GM21529 (cell line): ENCODE data around the gene IGF1R.

Experiments used
- ATAC-seq: cut with Tn5 transposase; IDR thresholded peaks from one replicate; pipeline ENCODE4 v1.9.1; 2021; ENCODE audit not compliant: unreplicated experiment

IGF1R gene

DNA sequence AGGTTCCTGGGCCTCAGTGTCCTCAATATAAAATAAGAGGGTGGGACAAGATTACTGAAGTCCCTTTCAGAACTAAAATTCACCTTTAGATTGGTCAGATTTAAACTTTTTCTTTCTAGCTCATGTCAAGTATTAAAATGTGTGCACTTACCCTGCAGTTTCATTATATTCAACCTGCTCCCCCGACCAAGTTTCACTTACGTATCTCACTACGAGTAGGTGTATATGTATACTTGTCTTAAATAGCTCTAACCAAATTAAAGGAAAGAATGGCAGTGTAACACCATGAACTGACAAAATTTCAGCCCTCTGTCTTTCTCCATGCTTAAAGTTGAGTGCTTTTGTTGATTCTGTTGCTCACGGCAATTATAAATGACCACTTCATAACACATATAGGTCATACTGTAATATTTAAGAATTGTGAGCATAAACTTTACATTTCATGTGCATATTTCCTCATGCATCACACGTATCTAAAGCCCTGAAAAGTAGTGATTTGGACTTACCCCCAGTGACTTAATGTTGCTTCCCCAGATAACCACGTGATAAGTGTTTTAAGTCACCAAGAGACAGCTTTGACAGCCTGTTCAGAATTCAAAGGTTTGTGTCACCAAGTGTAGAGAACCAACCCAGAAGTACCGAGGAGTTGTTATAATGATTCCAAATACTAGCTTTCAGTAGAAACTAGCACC lies 289.2 kb downstream of the IGF1R start:
- peak; percentile 94 for ATAC-seq

DNA sequence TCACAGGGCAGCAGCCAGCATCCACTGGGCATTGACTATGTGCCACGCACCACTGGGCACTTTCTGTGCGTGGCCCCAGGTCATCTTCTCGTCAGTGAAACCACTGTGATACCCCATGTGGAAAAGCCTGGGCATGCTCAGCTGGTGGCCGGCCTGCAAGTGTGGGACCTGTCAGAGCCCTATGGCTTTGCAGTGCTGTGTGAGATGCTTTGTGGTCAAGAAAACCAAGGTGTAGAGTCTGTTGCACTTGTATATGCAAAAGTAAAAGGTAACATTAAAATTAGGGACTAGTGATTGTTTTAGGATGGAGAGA lies 289.7 kb downstream of the IGF1R start:
- ATAC-seq, result peak; percentile 23

DNA sequence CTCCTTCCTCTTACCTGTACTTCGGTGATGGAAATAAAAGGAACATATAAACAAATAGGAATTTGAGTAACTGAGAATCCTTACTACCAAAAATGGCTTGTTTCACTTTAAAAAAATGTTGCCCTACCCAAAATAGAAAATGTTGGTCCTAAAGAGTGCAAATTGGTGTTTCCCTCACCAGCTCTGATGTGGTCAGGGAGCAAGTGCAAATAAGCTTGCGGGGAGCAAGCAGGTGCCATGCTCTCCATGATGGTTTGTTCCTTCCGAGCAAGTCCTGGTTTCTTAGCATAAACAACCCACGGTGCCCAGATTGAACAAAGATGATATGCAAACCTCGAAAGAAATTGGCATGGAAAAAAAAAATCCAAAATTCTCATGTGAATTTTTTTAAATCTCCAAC lies 290.5 kb downstream of the IGF1R start:
- no peak for ATAC-seq

DNA sequence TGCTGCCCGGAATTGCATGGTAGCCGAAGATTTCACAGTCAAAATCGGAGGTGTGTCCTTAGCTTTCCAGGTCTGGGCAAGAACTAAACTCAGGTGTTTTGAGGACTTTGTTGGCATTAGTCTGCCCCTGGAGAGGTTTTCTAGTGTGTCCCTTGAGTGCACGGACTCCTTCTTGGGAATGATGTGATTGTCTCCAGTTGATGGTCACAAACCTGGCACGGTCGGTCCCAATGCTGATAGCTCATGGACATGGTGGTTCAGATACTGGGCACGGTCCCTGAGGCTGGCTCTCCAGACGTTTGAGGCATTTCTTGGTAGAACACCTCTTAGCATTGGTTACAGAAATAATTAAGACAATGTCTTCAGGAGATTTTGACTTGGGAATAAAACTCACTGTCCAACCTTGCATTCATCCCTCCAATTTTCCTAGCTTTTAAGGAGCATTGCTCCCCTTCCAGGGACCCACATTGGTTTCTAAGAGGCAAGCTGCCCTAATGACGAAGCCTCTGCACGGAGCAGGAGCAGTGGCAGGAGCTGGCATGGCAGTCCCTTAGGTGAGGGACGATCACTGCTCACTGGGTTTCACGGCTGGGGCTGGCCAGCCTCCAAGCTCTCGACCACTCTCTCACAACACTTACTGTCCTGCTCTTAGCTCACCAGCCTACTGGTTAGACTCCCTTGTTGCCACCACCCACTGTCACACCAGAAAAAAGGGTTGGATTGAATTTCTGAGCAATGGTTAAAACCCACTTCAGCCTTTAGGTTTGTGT lies 291.2 kb downstream of the IGF1R start:
- ATAC-seq, result no peak

DNA sequence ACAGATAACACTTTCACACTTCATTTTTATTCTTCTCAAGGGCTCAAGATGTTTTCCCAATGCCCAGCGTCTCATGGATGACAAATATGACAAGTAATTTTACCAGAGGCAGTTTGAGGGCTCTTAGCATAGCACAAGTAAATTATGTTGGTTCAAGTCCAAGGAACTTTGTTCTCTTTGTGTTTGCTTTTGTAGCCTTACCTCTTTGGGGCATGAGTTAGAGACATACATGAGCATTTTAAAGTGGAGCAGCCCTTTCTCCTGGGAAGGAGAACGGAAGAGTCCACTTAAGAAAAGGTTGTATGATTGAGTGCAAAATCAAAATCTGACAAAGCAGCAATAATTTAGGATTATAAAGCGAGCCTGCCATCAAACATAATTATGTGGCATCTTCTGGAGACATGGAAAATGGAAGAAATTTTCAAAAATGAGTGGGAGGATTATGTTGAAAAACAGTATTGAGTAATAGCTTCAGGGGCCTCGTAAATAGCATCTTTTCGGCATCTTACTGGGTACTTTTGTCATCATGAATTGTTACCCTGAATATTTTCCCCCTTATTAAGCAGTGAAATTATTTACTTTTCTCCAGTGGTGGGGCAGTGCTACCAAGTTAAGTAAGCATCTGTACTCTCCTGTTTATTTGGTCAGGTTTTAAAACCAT lies 293.4 kb downstream of the IGF1R start:
- no peak for ATAC-seq

DNA sequence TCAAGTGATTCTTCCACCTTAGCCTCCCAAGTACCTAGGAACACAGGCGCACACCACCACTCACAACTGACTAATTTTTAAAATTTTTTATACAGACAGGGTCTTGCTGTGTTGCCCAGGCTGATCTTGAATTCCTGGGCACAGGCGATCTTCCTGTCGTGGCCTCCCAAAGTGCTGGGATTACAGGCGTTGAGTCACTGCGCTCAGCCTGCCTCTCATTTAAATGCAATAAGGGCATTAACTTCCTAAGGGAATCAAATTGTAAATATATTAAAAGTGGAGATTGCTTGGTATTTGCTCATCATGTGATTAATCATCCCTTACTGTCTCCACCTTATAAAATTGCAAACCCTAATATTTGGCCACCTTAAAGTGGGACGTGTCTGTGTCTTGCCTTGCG lies 294.1 kb downstream of the IGF1R start:
- ATAC-seq, result no peak

DNA sequence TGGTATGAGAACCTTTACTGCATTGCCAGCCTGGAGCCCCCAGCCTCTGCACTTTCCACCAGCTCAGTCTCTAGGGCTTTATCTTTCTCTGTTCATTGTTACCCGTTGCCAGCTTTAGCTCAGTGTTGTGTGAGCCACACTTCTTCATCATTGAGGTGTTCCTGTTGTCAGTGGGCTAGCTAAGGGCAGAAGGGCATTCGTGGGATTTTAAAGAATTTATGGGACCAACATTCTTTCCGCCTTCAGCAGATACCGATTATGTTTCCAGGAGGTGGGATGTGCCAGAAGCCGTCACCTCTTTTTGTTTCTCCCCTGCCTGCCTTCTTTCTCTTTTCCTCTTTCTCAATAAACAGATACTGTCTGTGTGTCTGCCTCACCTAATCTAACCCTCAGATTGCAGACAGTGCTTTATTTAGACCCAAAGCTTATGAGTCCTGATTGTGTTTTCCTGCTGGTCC lies 294.7 kb downstream of the IGF1R start:
- ATAC-seq, result no peak

DNA sequence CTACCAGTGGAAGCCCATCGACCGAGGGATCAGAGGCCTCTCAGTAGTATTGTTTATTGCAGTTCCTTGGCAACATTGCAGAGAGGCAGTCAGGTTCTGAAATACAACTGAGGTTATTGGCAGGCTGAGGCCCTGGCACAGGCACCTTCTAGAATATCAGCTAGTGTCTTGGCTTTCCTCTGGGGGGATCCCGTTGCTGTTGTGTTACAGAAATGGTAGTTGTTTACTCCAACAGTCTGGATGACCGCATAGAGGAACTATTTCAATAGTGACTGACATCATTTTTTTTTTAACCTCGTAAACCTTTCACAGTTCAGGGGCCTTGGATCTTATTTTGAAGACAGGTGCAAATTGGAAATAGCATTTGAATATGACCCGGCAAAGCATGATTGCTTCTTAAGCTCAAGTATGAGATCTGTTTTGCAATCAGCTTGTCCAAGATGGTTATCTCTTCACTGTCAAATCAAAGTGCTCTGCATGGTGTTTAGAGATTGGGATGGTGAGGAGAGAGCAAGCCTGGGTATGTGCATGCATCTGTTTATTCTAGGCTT lies 295.3 kb downstream of the IGF1R start:
- ATAC-seq, result no peak

DNA sequence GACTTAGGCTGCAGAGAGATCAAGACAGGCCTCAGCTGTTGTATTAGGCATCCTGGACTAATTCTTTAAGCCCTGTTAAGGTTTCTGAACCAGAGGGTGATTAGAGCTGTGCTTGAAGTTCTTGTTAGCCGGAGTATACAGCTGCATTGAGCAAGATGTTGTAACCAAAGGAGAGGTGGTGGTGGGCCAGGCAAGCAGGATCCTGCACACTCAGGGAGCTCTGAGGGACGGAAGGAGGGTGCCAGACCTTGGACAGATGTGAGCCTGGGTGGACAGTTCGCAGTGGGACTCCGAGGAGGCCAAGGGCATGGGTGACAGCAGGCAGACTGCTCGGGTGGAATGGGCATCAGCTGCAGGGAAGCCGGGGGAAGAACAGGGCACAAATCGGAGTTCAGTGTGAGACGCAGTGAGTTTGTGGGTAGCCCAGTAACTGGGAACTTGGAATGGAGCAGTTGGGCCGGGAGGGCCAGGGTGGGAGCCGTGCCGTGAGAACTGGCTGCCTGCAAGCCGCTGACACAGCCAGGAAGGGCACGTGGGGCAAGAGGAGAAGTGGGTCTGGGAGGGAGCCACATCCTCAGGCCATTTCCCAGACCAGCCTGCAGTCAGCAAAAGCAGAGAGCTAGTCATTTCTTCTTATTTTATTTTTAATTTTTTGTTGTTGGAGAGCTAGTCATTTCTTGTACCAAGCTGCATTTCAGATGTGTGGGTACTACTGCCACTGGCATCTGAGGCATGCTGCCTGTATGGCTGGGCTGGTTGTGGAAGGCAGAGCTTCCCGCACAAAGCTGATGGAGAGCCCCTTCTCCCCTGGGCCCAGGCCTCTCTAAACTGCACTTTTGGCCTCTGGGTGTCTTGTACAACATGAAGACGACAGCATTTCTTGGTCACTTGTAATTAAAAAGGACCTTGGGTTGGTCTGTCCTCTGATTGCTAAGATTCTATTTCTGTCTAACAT lies 298.2 kb downstream of the IGF1R start:
- no peak for ATAC-seq

DNA sequence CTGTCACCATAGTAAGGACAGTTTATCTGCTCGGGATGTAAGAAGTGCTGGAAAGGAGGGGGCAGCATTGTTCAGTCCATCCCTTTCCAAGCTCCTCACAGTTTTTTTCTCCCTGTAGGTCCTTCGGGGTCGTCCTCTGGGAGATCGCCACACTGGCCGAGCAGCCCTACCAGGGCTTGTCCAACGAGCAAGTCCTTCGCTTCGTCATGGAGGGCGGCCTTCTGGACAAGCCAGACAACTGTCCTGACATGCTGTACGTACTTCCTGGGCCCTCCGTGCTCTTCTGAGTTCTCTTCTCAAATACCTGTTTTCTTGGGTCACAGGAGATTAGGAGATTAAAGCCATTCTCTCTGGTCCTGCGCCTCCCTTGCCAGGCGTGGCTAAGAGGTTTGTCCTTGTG lies 300.1 kb downstream of the IGF1R start:
- no peak for ATAC-seq

DNA sequence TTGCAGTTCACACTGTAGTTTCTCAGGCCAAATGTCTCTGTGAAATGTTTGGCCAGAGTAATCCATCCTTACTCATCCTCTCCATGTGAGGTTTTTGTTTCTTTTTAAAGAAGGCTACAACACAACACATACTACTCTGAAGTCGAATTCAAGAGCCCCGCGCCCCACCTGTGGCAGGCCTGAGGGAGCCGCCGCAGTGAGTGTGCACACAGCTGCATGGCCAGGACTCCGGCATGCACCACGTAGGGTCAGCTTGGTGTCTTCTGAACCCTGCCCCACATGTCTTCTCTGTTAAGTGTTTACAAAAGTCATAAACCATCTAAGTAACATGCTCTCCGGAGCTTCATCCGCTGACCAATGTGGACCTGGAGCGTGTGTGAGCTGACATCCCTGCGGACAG lies 300.6 kb downstream of the IGF1R start:
- no peak for ATAC-seq

DNA sequence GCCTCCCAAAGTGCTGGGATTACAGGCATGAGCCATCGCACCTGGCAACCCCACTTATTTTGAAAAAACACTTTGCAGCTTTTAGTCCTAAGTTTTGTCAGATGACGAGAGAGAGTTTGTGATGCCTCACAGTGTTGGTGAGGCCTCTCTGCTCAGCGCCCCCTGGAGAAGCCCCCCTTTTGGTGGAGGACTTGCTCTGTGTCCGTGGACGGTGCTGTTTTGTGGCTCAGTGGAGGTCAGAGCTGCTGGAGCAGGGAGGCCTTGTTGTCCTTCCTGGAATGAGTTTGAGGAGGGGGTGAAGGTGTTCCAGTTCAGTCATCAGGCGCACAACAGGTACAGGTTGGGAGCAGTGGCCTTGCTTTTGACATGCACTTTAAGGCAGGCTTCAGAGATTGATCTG lies 301.3 kb downstream of the IGF1R start:
- no peak for ATAC-seq

DNA sequence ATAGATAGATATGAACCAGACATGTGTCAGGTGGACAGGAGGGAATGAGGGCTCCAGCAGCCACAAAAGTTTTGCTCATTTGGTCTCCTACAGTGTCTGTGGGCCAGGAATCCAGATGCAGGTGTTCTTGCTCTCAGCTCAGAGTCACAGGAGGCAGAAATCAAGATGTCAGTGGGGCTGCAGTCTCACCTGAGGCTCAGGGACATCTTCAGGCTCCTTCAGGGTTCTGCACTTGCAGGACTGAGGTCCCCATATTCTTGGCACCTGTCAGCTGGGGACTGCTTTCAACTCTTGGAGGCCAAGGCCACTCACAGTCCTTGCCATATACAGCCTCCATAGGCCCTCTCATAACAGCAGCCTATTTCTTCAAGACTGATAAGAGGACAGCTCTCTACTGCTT lies 301.9 kb downstream of the IGF1R start:
- ATAC-seq, result no peak

DNA sequence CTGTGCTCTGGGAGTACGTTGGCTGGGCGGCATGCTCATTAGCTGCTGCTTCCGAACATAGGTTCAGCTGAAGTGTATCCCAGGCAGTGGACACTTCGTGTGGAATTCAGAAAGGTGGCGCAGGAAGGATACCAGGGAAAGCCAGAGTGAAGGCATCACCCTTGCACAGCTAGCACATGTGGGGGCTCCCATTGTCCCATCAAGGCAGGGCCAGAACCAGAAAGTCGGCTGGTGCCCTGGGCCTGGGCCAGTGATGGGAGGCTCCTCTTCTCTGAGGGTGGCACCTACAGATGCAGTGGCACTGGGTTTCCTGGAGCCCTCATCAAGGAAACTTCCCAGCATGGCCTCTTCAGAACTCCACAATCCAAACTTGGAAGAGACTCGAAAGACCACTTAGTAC lies 302.7 kb downstream of the IGF1R start:
- ATAC-seq, result no peak

DNA sequence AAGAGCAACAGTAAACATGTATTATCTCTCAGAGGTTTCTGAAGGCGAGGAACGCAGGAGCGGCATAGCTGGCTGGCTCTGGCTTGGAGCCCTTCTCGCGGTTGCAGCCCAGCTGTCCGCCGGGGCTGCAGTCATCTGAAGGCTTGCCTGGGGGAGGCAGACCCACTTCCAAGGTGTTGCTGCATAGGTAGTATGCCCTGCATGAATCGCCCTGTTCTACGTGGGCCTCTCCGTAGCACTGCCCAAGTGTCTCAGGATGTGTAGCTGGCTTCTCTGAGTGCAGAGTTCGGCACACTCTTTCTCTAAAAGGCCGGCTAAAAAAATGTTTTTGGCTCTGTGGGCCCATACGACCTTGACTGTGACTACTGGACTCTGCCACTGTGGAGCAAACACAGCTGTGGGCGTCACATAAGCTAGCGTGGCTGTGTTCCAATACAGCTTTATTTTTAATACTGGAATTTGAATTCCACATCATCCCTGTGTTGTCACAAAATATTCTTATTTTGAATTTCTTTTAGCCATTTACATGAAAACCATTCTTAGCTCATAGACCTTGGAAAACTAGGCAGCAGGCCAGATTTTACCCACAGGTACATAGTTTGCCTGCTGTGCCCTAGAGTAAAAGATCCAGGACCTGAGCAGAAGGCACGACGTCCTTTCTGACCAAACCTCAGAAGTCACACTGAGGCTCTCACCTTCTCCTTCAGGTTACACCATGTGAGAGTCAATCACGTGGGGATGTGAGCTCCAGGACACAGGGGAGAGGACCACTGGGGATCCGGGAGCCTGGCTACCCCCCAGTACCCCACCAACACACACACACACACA lies 303.4 kb downstream of the IGF1R start:
- no peak for ATAC-seq

DNA sequence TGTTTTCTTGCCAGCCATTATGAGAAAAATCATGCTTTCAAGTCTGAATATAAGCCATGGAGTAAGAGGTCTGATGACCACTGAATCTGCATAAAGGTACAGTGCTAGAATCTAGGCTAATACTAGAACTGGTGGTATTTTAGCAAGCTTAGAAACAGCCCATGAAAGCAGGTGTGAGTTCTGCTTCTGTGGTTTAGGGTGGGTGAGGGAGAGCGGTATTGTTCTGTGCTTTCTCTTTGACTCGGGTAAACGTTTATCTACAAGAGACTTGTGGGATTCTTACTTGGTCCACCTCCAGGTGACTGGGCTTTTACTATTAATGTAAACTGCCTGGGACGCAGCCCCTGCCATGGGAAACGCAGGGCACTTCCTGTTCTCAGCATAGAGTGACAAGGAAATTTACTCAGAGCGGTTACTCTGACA lies 304.1 kb downstream of the IGF1R start:
- peak; percentile 96 for ATAC-seq

DNA sequence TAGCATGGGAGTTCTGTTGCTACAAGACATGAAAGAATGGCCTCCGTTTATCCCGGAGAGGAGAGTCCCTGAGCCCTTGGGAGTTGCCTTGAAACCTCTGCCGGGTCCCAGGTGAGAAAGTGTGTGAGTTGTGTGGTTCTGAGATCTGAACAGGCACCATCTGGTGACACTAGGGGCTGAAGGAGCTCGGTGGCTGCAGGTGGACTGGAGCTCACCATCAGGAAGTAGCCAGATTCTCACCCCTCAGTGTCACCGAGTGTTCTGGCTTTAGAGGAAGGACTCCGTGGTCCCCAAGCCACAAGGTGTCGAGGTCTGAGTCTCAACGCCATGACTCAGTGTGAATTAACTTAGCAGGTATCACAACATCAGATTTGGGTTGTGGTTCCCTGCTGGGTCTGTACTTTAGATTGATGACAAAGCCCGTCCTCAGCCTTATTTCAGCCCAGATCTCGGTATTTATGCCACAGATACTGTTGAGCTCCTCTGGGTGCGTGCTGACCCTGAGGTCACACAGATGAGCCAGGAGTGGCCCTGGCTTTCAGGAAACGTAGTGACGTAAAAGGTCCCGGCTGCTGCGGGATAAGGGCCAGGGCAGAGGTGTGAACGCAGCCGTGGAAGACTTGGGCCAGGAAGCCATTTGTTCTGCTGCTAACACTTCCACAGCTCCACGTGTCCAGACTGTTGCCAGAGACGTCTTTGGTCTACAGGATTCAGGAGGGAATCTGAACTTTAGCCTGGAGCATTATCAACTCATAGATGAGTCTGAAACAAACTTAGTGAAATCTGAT lies 304.9 kb downstream of the IGF1R start:
- peak; percentile 34 for ATAC-seq

DNA sequence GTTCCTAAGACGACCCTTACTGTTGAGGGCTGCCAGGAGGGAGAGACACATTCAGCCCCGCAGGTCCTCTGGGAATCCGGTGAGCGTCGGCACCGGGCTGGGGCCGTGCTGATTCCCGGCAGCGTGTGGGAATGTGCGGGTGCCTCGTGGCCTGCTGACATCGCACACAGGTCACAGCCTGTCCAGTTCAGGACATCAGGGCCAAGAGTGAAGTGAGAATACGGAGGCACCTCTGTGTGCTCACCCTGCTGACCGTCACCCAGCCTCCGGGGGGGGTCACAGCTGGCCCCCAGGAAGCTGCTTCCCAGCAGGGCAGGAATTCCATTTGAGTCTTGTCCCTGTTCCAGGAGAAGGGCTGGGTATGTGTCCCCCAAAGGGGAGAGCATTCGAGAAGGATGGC lies 305.6 kb downstream of the IGF1R start:
- ATAC-seq, result no peak

DNA sequence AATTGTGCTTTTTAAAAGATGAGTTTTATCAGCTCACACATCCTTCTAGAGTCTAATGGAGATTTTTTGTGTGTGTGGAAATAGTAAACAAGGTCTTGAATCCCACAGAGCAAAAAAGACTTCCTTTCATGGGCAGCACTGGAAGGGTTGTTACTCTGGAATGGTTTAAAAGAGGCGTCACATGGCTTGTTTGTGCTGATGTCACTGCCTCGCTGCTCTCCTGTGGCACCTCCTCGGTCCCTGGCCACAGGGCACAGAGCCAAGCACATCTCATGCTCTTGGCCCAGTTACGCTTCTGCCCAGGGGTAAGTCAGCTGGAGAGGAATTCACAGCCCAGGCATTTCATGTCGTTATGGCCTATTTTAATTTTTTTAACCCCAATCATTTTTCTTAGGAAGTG lies 306.1 kb downstream of the IGF1R start:
- ATAC-seq, result no peak
